Coronary artery (tissue), 2 donors: ENCODE results near the gene TNFRSF1B.

Experiments used
- DNase-seq: peaks from one replicate; pipeline ENCODE4 v3.0.0-alpha.2; 2017; ENCODE audit warnings: low spot score
- H3K27ac ChIP-seq, 2 donors: fragments of 200-600 bp; sonication (generic); one replicate each; pipeline ENCODE4 v1.5.1; 2016 to 2019
- H3K4me3 ChIP-seq: fragments of 200-600 bp; sonication (generic); 2 replicates; pipeline ENCODE4 v1.5.1; 2016; ENCODE audit warnings: mild to moderate bottlenecking, moderate library complexity
- TF ChIP-seq, protein P1 (sequence below): fragments of 200-600 bp; sonication (generic); IDR thresholded peaks from one replicate; pipeline ENCODE4 v1.5.1; 2019; ENCODE audit warnings: antibody characterized with exemption

Gene TNFRSF1B

DNA sequence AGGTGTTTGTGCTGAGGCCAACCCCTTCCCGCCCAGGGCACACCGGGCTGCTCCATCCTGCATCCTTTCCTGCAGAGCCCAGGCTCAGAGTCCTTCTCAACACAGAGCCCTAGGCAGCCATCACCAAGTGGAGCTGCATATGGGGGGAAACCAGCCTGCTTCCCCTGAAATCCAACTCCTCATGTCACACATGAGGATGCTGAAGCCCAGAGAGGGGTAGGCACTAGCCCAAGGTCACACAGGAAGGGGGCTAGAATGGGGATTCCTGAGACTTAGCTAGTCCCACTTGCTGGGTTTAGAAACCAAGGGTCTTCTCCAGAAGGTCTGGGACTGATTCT is 5.5 kb upstream of the TNFRSF1B start:
- TF ChIP-seq, protein P1, sequence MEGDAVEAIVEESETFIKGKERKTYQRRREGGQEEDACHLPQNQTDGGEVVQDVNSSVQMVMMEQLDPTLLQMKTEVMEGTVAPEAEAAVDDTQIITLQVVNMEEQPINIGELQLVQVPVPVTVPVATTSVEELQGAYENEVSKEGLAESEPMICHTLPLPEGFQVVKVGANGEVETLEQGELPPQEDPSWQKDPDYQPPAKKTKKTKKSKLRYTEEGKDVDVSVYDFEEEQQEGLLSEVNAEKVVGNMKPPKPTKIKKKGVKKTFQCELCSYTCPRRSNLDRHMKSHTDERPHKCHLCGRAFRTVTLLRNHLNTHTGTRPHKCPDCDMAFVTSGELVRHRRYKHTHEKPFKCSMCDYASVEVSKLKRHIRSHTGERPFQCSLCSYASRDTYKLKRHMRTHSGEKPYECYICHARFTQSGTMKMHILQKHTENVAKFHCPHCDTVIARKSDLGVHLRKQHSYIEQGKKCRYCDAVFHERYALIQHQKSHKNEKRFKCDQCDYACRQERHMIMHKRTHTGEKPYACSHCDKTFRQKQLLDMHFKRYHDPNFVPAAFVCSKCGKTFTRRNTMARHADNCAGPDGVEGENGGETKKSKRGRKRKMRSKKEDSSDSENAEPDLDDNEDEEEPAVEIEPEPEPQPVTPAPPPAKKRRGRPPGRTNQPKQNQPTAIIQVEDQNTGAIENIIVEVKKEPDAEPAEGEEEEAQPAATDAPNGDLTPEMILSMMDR, result no peak

DNA sequence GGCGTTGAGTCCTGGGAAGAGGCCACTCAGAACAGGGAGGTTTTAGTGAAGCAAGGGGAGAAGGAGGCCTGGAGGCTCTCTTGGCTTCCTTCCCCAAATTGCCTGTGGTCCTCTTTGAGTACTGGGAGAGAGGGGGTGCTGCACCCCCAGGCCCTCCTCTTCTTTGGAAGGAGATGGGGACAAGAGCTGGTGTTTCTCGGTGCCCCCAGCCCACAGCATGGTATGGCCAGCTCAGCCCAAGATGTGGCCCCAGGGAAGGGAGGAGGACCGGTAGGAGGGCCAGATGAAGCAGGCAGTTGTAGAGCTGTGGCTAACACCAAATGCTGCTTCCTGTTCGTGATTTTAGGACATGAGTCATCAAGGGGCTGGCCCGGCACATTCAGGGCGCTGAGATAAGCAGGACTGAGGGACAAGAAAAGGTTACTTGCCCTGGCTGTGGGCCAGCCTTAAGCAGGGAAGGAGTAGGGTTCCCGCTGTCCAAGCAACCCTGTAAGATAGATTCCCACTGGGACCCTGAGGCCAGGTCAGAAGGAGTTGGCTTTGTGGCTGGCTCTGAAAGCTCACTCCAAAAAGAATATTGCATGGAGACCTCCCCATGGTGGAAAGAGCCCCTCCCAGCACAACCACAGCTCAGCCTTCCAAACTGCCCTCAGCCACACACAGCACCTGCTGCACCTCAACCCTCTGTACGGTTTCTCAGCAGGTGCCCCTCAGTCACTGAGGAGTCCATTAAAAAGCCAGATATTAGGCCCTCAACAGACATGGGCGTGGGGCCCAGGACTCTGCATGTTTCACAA is 4.9 kb upstream of the TNFRSF1B start:
- no peak for DNase-seq
- peak overlapping the region; percentile 41 to 81 for H3K27ac ChIP-seq
- TF ChIP-seq, protein P1, result no peak
- peak overlapping the region; percentile 22 for H3K4me3 ChIP-seq

More for the DNA sequence above, 5.5 kb upstream of the TNFRSF1B start:
- H3K4me3 ChIP-seq, result no peak overlapping the region
- peak overlapping the region; percentile 41 to 81 for H3K27ac ChIP-seq
- DNase-seq, result no peak

DNA sequence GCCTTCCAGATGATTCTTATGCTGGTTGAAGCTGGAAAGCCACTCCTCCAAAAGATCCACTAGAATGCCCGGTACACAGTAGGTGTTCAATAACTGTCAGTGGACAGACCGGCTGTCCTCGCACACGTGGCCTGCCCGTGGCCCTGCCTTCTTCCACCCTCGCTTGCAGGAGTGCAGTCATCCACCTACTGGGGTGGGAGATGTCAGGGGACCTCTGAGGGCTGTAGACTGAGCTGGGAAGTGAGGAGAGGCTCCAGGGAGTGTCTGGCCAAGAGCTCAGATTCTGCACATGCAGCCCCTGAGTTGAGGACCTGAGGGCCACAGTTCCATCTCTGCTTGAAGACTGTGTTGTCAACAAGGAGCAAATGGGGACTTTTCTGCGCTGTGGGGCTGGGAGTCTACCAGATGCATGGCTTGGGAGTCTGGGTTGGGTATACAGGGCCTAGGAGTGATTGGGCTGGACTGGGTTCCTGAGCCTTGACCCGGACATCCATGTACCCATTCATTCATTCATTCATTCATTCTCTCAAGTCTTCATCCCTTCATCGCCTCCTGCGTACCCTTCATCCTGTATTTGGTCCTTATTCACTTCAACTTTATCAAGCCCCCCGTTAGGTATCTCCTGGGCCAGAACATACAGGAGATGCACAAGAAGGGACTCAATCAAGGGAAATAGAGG is 4.2 kb upstream of the TNFRSF1B start:
- DNase-seq, result no peak
- TF ChIP-seq, protein P1, result no peak
- H3K27ac ChIP-seq, result peak overlapping the region in 1 of 2 donors; percentile 81
- no peak overlapping the region for H3K4me3 ChIP-seq

DNA sequence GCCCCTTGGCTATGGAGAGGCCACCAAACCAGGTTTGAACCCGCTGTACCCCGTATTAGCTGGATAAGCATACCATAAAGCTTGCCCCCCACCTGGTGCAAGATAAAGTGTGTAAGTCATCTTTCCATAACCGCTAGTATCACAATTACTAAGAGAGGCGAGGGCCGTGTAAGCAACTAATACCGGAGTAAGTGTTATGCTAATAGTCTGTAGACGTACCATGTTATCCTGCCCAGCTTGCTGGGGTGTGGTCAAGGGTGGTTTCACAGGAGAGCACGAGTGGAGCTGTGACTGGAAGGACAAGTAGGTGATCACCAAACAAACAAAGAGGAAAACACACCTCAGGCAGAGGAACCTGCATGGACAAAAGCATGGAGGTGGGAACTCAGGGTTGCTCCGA is 3.6 kb upstream of the TNFRSF1B start:
- TF ChIP-seq, protein P1, result no peak
- H3K4me3 ChIP-seq, result no peak overlapping the region
- no peak for DNase-seq
- H3K27ac ChIP-seq, result no peak overlapping the region

DNA sequence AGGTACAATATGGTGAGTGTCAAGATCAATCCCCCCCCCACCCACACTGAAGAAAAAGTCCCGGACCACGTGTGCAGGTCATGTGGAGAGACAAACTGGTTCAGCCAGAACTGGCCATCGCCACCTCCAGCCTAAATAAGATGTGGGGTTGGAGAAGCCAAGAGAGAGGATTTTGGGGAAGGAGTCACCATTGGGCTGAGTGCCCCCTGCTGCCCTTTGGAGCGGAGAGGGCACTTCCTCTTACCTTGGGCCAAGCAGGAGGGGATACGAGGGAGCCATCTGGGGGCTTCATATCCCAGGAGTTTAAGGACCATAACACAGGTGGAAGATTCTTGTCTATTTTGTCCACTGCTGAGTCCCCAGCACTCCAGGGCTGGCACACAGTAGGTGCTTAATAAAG is 2.6 kb upstream of the TNFRSF1B start:
- TF ChIP-seq, protein P1, result no peak
- DNase-seq, result no peak
- Histone ChIP-seq H3K4me3 (no peak overlapping the region), H3K27ac (no peak overlapping the region)

DNA sequence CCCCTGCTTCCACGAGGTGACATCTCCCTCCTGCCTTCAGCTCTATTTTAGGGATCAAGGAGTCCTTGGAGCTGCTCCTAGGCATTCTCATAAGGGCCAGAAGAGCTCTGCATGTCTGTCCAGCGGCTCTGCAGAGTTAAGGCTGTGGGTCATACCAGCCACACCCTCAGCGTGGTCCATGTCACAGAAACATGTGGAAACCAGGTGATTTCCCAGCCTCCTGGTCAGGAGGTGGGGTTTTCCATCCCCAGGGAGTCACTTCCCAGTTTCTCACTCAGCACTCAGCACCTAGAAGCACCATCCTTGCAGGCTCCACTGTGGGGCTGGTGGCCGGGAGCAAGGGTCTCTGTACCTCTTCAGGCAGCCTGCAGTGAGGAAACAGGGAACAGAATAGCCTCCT is 1.4 kb upstream of the TNFRSF1B start:
- DNase-seq, result no peak
- H3K4me3 ChIP-seq, result no peak overlapping the region
- TF ChIP-seq, protein P1, result no peak
- H3K27ac ChIP-seq, result no peak overlapping the region
